ENCODE results near the gene ANKS1B.
"Not testable (repeated sequence)": the region's sequence is repeated elsewhere in the genome, so short reads cannot be mapped to it uniquely, and the experiment has no call there.

Gene ANKS1B

DNA sequence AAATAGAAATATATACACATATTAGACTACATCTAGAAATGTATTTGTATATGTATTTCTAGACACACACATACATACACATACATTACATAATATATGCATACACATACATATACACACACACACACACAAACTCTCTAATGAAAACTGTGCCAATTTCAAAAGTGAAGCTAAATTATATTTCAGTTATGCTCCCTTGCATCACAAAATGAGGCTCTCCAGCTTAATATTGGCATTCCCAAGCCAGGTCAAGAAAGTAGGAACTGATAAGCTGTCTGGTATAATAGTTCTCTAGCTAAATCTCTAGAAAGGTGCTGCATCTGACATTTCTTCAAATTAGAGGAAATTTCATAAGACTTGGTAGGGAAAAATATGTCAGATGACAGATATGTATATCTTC lies 280.3 kb downstream of the ANKS1B start:
- no peak for DNase-seq (ENCODE audit: low read depth, low spot score)

DNA sequence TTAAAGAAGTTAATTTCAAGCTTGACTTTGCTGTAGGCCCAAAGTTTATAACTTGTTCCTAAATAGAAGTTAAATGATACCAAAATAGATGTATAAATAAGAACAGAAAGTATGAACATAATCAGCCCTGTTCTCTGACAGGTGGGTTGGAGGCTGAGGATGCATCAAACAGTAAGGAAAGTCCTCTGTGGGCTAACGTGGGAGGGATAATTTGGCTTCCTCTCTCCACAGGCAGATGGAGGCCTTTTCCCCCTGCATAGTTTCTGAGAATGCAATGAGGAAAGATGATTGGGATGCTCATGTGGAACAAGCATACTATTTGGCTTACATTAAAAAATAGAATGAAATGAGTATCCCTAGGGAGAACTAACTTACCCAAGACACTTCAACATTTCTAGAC lies 280.7 kb downstream of the ANKS1B start:
- no peak for DNase-seq (ENCODE audit: low read depth, low spot score)

DNA sequence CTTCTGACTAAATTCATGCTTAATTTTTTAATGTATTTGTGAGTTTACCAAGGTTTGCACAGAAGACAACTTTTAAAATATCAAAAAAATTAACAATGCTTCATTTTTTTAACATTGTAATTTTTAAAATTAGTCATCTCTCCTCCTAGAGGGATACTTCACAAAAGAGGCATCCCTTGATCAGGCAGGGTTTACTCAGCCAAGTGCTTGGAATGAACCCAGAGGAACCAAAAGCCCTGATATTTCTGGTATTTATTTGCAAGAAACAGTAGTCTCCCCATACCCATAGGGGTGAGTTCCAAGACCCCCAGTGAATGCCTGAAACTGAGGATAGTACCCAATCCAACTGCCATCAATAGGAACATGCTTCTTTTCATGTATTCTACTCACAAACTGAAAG lies 284.7 kb downstream of the ANKS1B start:
- no peak for DNase-seq (ENCODE audit: low read depth, low spot score)

DNA sequence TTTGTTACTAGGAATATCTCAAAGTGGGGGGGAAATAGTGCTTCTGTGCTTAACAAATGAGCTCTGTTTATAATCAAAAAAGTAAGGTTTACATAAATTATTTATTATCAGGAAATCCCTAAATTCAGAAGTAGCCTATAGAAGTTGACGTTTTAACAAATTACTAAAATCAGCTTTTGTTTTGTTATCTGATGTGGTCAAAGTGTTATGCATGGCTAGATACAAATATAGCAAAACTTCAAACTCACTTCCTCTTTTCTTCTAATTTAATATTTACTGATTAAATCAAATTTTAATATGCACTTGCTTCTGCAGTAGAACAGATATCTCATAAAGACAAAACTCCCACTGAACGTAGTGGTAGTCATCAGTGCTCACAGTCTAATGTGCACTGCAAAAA lies 289.7 kb downstream of the ANKS1B start:
- DNase-seq (ENCODE audit: low read depth, low spot score), result no peak

DNA sequence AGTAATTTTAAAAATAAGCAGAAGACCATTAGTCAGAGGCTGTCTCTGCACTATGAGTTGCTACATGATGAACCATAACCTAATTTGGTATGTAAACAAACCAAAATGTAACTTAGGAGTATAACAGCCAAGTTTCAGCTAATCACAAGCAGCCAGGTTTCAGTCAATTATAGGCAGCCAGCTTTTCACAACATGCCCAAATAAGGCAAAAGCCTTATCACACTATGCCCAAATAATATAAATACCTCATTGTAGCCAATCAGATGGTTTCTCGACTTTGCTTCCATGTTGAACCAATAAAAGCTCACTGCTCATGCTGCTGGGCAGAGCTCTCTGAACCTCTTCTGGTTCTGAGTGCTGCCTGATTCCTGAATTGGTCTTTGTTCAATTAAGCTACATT lies 298.6 kb downstream of the ANKS1B start:
- DNase-seq (ENCODE audit: low read depth, low spot score), result no peak

DNA sequence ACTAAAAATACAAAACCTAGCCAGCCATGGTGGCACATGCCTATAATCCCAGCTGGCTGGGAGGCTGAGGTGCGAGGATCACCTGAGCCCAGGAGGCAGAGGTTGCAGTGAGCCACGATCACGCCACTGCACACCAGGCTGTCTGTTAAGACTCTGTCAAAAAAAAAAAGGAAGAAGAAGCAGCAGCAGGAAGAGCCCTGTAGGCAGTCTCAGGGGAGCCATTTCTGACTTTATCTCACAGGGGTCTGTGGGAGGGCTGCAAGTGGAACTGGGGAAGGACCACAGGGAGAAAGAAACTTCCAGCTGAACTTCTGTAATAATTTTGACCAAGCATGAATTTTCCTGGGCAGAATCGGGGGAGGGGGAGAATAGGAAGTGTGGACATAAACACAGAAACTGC lies 304.5 kb downstream of the ANKS1B start:
- no peak for DNase-seq (ENCODE audit: low read depth, low spot score)

DNA sequence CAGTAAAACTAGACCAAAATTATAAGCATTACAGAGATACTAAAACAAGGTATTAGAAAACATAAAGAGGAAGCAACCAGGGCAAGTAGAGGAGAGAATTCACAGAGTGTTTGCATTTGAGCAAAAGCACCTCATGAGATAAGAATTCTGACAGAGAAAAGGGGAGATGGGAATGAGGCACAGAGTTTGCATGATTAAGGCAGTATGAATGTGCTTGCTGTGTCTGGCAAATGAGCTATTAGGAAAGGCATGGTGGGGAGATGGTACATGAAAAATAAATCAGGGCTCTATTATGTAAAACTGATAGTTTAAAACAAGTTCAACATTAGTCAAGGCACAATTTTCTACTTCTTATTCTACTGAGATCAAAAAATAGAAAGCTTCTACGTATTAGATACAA lies 314.1 kb downstream of the ANKS1B start:
- DNase-seq (ENCODE audit: low read depth, low spot score), result no peak

DNA sequence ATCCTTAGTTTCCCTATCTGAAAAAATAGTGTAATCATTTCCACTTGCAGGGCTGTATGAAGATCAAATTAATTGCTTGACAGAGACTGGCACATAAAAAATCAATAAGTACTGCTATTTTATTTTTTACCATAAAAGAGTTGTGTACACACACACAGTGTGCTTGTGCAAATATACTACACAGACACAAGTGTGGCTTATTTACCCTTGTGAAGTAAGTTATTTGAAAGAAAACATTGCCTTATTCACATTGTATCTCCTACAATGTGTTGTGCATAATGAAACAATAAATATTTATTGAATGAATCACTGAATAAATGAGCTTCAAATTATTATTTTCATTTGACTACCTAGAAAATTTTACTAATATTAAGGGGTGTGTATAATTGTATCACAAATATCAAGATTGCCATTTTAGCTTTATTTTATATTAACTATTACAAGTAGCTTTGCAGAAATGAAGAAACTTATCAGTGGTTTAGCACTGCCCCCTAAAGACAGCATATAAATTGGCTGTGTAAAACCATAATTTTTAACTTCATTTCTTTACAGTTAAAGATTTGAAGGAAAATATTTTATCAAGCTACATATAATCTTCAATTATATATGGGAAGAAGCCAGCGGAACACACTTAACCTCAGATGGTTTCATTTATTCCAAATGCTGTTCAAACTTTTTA lies 325.9 kb downstream of the ANKS1B start:
- no peak for DNase-seq (ENCODE audit: low read depth, low spot score)

DNA sequence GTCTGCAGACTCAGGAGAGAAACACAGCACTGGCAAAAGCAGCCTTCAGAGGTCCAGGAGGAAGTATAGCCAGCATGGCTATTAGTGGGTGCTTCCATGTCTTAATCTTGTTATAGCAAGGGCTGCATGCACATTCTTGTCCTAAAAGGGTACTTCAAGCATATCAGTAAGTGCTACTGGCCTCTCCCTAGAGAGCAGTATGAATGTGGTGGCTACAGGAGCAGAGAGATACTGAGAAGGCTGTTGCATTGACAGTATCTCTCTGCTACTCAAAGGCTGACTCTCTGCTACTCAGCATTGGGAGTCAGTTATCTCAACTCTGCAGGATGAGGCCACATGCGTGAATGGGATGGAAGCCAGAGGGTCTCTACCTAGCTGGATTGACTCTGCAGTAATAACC lies 335.2 kb downstream of the ANKS1B start:
- no peak for DNase-seq (ENCODE audit: low read depth, low spot score)

DNA sequence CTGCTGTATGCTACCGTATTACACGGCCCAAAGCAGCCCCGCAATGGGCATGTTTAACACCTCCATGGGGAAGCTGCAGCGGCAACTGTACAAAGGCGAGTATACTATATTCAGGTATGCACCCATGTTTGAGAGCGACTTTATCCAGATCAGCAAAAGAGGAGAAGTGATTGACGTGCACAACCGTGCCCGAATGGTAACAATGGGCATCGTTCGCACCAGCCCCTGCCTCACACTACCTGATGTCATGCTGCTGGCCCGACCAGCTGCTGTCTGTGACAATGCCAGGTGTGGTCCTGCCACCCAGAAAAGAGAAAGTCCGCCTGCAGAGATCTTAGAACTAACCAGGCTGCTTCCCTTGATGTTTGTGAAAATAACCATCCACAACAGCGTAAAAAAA lies 336.6 kb downstream of the ANKS1B start:
- no peak for DNase-seq (ENCODE audit: low read depth, low spot score)

DNA sequence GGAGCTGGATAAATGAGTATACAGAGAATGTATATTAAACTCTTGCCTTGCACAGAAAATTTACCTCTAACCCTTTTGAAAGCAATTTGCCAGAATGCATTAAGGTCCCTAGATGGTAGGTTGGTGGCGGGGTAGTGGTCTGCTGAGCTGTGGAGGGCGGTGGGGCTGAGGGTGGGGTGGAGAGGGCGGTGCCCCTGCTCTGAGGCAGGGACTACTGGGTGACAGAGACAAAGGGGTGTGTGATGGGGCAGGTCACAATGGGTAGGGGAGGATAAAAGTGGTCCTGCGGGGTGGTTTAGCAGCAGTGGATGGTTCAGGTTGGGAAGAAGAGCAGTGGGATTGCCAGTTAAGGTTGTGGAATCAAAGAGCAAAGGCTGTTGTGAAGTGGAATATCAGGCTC lies 337.3 kb downstream of the ANKS1B start, which contains the start of gene GARIN6:
GARIN6 (plus strand) TSS at position 301 of the 400 bp plus-strand sequence. CDS start 422 bp downstream, outside the sequence.
- DNase-seq (ENCODE audit: low read depth, low spot score), result no peak

DNA sequence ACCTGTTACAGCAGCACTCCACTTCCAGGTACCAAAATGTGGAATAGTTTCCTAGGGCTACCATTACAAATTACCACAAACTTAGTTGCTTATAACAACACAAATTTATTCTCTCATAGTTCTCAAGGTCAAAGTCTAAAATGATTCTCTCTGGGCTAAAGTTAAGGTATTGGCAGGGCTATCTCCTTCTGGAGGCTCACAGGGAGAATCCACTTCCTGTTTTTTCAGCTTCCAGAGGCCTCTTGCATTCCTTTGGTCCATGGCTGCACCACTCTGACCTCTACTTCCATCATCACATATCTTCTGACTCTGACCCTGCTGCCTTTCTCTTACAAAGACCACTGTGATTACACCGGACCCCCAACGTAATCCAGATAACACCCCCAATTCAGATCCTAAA lies 340.1 kb downstream of the ANKS1B start:
- no peak for DNase-seq (ENCODE audit: low read depth, low spot score)

DNA sequence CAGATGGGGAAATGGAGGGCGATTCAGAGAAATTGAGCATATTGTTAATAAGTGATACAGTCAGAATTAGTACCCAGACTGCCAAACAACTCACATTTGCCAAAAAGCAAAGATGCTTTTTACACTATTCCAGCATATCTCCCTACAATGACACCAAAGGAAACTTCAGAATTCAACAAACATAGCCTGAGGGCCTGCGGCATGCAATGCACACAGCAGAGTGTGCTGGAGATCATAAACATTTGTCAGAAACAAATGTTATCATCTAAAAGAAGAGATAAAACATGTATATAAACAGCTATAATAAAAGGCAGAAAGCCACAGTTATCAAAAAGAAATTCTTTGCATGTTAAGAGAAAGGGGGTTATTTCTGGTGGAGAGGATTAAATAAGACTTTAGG lies 357.3 kb downstream of the ANKS1B start:
- DNase-seq (ENCODE audit: low read depth, low spot score), result no peak

DNA sequence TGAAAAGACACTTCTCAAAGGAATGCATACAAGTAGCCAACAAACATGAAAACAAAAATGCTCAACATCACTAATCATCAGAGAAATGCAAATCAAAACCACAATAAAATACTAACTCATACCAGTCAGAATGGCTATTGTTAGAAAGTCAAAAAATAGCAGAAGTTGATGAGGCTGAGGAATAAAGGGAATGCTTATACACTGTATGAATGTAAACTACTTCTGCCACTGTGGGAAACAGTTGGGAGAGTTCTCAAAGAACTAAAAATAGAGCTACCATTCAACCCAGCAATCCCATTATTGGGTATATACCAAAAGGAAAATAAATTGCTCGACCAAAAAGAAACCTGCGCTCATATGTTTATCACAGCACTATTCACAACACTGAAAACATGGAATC lies 360.1 kb downstream of the ANKS1B start:
- not testable (repeated sequence) for DNase-seq (ENCODE audit: low read depth, low spot score)

DNA sequence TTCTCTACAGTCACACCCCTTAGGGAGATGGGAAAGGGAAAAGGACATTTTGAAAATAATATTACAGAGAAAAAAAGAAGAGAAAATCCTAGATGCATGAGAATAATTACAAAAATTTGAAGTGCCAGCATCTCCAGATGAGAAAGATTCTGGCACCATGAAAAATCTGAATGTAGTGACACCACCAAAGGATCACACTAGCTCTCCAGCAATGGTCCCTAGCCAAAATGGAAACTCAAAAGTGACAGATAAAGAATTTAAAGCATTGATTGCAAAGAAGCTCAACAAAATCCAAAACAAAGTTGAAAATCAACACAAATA lies 364.6 kb downstream of the ANKS1B start:
- no peak for DNase-seq (ENCODE audit: low read depth, low spot score)

DNA sequence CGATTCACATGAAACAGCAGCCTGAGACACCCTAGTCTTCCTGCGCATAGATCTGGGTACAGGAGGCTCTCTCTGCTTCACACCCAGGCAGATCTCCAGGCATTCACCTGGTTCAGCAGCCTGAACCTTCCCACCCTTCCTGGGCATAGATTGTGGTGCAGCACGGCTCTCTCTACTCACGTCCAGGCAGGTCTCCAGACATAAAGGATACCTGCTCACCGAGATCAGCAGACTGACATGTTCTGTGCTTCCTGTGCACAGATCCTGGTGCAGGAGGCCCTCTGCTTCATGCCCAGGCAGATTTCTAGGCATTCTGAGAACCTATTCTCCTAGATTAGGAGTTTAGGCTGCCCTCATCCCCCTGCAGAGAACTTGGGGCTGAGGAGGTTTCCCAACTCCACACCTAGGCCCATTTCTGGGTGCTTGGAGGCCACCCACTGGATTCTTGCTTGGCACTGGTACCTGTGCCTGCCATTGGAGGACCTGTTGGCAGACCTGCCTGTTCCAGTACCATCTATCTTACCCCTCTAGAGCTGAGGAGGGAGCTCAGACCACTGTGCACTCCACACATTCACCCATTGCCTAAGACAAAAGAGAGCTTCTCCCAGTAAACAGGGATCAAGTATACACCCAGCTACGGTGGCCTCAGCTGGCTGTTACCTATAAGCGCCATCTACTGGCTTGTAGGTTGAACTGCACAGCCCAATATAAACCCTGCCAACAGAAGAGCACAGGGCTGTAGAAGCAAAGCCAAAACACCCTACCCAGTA lies 365.2 kb downstream of the ANKS1B start:
- DNase-seq (ENCODE audit: low read depth, low spot score), result no peak

DNA sequence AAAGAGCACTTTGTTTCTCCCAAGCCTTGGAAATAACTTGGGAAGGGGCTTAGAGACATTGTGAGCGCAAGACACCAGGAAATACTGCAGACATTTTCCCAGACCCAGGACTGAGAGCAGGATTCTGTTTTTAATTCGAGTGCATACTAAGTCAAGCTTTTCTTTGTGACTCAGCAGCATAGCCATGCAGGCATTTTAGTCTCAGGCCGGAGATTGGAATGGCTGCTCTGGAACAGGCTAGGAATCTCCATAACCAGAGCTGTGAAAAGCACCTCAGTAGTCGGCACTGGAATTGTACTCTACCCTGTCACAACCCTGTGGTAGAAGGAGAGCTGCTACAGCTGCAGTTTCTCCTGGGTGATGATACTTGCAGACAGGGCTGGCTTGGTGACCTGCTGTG lies 366.1 kb downstream of the ANKS1B start:
- DNase-seq (ENCODE audit: low read depth, low spot score), result no peak

DNA sequence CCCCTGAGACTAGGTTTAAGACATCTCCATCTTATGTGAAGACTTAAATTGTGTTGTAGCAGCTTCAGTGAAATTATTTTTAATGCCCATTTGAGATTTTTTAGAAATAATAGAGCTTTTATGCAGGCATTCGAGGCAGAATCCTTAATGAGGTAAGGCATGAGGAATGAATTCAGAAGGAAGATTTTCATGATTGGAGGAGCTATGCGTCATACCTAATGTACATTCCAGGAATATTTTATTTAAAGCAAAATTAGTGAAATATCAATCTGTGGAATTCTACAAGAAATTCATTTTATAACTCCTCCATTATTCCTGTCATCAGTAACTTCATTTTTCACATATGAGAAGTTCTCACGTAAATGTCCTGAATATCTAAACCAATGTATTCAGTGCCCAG lies 373.1 kb downstream of the ANKS1B start:
- no peak for DNase-seq (ENCODE audit: low read depth, low spot score)

DNA sequence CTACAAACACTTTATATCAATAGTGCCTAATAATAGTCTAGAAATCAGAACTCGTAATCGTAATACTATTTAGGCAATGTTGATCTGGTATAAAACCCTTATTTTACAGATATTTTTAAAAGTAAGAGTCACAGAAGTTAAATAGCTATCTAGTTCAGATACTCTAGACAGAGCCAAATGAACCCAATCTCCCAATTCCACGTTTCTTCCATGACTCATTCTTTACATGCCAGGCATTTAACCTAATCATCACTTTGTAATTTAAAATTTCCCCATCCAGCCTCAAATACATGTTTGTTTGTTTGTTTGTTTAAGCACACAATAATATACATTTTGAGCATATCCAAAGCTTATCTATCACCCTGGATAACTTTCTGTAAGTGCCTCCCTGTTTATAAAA lies 373.6 kb downstream of the ANKS1B start:
- DNase-seq (ENCODE audit: low read depth, low spot score), result no peak

DNA sequence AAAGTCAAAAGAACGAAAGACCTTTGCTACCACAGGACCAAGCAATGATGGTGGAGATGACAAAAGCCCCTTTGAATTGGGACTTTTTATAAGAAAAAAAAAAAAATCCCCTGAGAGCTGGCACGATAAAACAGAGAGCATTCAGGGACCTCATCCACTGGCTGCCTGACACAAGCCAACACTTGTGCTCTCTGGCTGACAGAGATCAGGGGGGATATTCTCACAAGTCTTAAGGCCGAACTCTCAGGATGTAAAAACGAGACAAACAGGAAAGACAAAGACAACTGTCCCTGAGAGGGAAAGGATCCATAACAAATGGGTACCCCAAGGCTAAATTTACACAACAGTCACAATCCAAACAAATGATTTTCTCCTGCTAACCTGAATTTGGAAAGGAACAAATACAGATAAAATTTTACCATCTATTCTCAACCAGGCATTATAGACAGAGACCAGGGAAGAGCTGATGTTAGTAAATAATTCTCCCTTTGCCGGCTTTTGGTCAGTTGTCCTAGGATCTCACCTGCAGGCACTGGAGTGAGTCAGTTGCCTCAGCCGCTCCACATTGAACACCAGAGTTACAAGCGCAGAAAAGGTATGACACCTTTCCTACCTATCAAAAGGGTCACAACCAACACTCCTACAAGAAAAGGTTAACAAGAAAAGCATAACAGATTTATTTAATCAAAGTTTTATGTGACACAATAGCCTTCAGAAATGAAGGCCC lies 375.1 kb downstream of the ANKS1B start:
- DNase-seq (ENCODE audit: low read depth, low spot score), result no peak

DNA sequence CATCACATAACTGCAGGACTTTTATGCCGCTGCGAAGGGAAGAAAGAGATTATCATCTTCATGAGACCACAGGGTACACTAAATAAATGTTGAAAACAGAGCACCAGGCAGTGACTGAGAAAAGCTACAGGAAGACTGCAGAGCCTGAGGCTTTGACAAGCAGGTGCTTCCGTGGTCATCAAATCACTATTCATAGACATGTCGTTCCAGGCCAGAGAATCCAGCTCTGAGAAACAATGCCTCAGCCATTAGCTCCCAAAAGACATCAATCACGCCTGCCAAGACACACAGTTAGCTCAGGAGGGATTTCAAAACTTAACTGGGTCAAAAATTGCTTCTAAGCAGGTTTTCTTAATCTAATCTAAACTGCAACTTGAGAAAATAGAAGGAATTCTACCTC lies 384.3 kb downstream of the ANKS1B start:
- DNase-seq (ENCODE audit: low read depth, low spot score), result no peak

DNA sequence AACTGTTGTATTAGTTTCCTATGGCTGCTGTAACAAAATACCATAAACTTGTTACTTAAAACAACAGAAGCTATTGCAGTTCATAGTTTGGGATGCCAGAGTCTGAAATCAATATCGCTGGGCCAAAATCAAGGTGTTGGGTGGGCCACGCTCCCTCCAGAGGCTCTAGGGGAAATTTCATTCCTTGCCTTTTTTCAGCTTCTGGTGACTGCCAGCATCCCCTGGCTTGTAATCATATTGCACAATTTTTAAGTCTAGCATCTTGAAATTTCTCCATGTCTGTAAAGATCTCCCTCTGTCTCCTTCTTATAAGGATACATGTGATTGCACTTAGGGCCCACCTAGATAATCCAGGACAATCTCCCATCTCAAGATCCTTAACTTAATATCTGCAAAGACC lies 386.0 kb downstream of the ANKS1B start:
- DNase-seq (ENCODE audit: low read depth, low spot score), result no peak

DNA sequence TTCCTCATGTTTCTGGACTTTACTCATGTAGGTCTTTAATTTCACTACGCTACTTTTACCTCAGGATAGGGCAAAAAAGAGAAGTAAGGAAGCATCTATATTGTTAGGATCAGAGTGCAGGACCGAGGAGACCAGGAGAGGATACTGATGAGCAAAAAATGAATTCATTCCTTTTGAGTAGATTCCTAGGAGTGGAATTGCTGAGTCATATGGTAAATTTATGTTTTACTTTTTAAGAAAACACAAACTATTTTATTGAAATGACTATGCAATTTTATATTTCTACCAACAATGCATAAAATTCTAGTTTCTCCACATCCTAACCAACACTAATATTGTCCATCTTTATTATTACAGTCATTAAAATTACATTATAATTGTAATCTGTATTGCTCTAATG lies 388.0 kb downstream of the ANKS1B start:
- DNase-seq (ENCODE audit: low read depth, low spot score), result no peak

Data from smooth muscle cell of the brain vasculature (primary cell).